CD4-positive, alpha-beta memory T cell (primary cell): ENCODE data around the gene HDAC4. TPM values are rescaled to one million over a fixed set of nuclear protein-coding genes. Genes with fewer than 3 reads are reported as not detected.

ENCODE experiments used
- CTCF ChIA-PET: fragments of 350-600 bp; sonication (Branson Sonifier 250); formaldehyde crosslinking; loops from one replicate; lab custom pipeline; 2021; ENCODE audit warnings: inconsistent platforms; ENCODE audit not compliant: partially characterized antibody; lab: Charles Lee
- POLR2A ChIA-PET: fragments of 350-600 bp; sonication (Branson Sonifier 250); formaldehyde crosslinking; loops from one replicate; lab custom pipeline; 2021; ENCODE audit not compliant: partially characterized antibody; lab: Charles Lee
- DNase-seq, 5 donors: peaks; one replicate each; pipeline versions ENCODE4 v3.0.0 to v3.0.0-alpha.2; 2020 to 2022; ENCODE audit warnings: mixed read lengths in 1 of 5
- H3K27ac ChIP-seq: one replicate; pipeline ENCODE4 v1.7.0; 2013; ENCODE audit warnings: low read depth, low read length
- H3K27me3 ChIP-seq: 2 replicates; pipeline ENCODE4 v1.7.0; 2013; ENCODE audit warnings: mild to moderate bottlenecking, low read length, moderate library complexity; ENCODE audit not compliant: insufficient read depth
- H3K36me3 ChIP-seq: 2 replicates; pipeline ENCODE4 v1.7.0; 2013; ENCODE audit warnings: mild to moderate bottlenecking, low read length, moderate library complexity; ENCODE audit not compliant: insufficient read depth
- H3K4me1 ChIP-seq: 2 replicates; pipeline ENCODE4 v1.7.0; 2013; ENCODE audit warnings: mild to moderate bottlenecking, low read length, moderate library complexity; ENCODE audit not compliant: insufficient read depth
- H3K4me3 ChIP-seq, 2 donors: one replicate each; pipeline ENCODE4 v1.7.0; 2013; ENCODE audit warnings: low read length in 2 of 2, mild to moderate bottlenecking in 1 of 2
- H3K9me3 ChIP-seq, 2 donors: one replicate each; pipeline ENCODE4 v1.7.0; 2013; ENCODE audit warnings: low read length in 2 of 2, control low read depth in 1 of 2; ENCODE audit not compliant: control insufficient read depth in 1 of 2
- H3K27ac Mint-ChIP-seq, 7 donors: one replicate each; pipeline ENCODE4 v1.8.0; 2020 to 2021; ENCODE audit warnings: mixed read lengths in 7 of 7, mild to moderate bottlenecking in 6 of 7, inconsistent platforms in 3 of 7, moderate library complexity in 3 of 7
- H3K27me3 Mint-ChIP-seq, 2 donors: one replicate each; pipeline ENCODE4 v1.8.0; 2020 to 2021; ENCODE audit warnings: mixed read lengths in 2 of 2
- H3K36me3 Mint-ChIP-seq, 2 donors: one replicate each; pipeline ENCODE4 v1.8.0; 2020 to 2021; ENCODE audit warnings: mixed read lengths in 2 of 2, inconsistent platforms in 1 of 2, mild to moderate bottlenecking in 1 of 2
- H3K4me1 Mint-ChIP-seq, 4 donors: one replicate each; pipeline ENCODE4 v1.8.0; 2020 to 2021; ENCODE audit warnings: mixed read lengths in 4 of 4, mild to moderate bottlenecking in 1 of 4
- H3K4me3 Mint-ChIP-seq, 8 donors: one replicate each; pipeline ENCODE4 v1.8.0; 2020 to 2021; ENCODE audit warnings: mixed read lengths in 8 of 8, mild to moderate bottlenecking in 7 of 8, moderate library complexity in 6 of 8, inconsistent platforms in 3 of 8
- H3K9me3 Mint-ChIP-seq, 8 donors: one replicate each; pipeline ENCODE4 v1.8.0; 2020 to 2021; ENCODE audit warnings: mixed read lengths in 8 of 8, mild to moderate bottlenecking in 5 of 8, inconsistent platforms in 3 of 8, moderate library complexity in 1 of 8
- intact Hi-C: fragments of 100-400 bp; cut with micrococcal nuclease; formaldehyde crosslinking; loops from one replicate; pipeline ENCODE4 v1.15.1; 2023
- polyA plus RNA-seq, 2 donors: library from polyadenylated mRNA; unstranded; fragments of 300-500 nt; fragmentation: Illumina TruSeq; gene quantifications; one replicate each; pipeline ENCODE4 v1.2.3, GENCODE V29; 2021
- total RNA-seq, 2 experiments: library from RNA; stranded (reverse); gene quantifications; one replicate each; pipeline ENCODE4 v1.2.3, GENCODE V29; 2021

HDAC4 gene
- total and polyA plus RNA-seq, 4 experiments from 2014 or later = 1.4 to 59.7 (median 30.4) TPM

GRCh38 chr2:239312081-239312511 is 88.7 kb downstream of the HDAC4 start:
- peaks cover 3 to 15% of the 10 kb centered on the region in 2 donors for H3K36me3 Mint-ChIP-seq
- intact Hi-C loops = no loop called here
- no peaks in the 10 kb centered on the region for H3K36me3 ChIP-seq
- no peaks in the 10 kb centered on the region for H3K9me3 ChIP-seq
- no peak overlapping the region for H3K4me3 ChIP-seq
- H3K27ac Mint-ChIP-seq = no peak overlapping the region
- no peak for DNase-seq
- CTCF ChIA-PET = no interaction called here
- no peak overlapping the region for H3K27ac ChIP-seq
- no peaks in the 10 kb centered on the region for H3K27me3 ChIP-seq
- no peaks in the 10 kb centered on the region for H3K4me1 ChIP-seq
- H3K4me3 Mint-ChIP-seq = no peak overlapping the region
- peaks cover 12 to 45% (median 17%) of the 10 kb centered on the region in 4 donors for H3K4me1 Mint-ChIP-seq
- H3K9me3 Mint-ChIP-seq = peaks cover 0 to 1% (median 0%) of the 10 kb centered on the region in 8 donors
- H3K27me3 Mint-ChIP-seq = no peaks in the 10 kb centered on the region
- POLR2A ChIA-PET = no interaction called here

DNA sequence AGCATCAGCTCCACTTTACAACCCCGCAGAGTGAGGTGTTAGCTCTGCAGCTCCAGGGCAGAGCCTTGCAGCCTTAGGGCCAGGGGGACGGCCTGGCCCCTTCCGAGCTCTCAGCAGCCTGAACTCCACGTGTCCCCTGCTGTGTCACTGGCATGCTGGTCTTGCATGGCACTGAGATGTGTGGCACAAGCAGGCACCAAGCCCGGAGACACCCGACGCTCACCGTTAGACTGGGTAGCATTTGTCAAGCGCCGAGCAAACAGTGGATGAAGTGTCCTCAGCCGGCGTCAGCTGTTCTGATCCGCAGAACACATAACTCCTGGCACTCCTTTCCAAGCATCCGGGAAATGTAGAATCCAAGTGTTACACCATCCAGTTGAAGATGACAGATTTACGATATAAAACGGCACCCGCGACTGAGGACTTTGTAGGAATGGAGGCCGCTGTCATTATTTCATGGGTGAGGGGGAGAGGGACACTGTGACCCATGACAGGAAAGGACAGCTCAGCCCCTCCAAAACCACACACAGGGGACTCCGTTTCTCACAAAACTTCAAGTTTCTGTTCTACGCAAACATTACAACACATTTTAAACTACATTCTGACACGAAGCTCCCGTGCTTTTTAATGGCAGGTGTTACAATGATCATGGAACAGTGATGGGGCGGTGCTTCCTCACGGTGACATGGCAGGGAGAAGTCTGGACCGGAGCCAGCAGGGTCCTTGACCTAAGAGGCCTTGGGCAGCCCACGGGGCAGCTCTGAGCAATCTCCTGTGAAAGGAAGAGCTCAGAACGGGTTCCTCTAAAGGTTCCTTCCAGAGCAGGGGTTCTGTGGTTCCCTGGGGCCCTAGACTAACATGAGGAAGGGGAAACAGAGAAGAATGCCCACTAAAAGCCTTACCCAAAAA is 89.4 kb downstream of the HDAC4 start:
- DNase-seq = no peak
- H3K4me1 Mint-ChIP-seq = peaks cover 12 to 39% (median 16%) of the 10 kb centered on the region in 4 donors
- Histone ChIP-seq H3K4me1 (no peaks in the 10 kb centered on the region), H3K9me3 (no peaks in the 10 kb centered on the region), H3K4me3 (no peak overlapping the region), H3K36me3 (no peaks in the 10 kb centered on the region), H3K27me3 (no peaks in the 10 kb centered on the region), H3K27ac (no peak overlapping the region)
- peaks cover 0 to 1% (median 0%) of the 10 kb centered on the region in 8 donors for H3K9me3 Mint-ChIP-seq
- no peak overlapping the region for H3K4me3 Mint-ChIP-seq
- no peaks in the 10 kb centered on the region for H3K27me3 Mint-ChIP-seq
- POLR2A ChIA-PET = interaction anchor here (1.5 kb wide), 1 partner anchor 14 kb away, joined by 4 read pairs; no protein-coding TSS in a partner anchor
- peaks cover 3 to 15% of the 10 kb centered on the region in 2 donors for H3K36me3 Mint-ChIP-seq
- intact Hi-C loops = no loop called here
- CTCF ChIA-PET = no interaction called here
- peak overlapping the region in 1 of 7 donors; percentile 66 for H3K27ac Mint-ChIP-seq

GRCh38 chr2:239310401-239311061 is 90.3 kb downstream of the HDAC4 start:
- Mint-ChIP-seq H3K36me3 (peaks cover 3 to 15% of the 10 kb centered on the region in 2 donors), H3K4me1 (peaks cover 7 to 41% (median 16%) of the 10 kb centered on the region in 4 donors), H3K27ac (no peak overlapping the region), H3K9me3 (peaks cover 0 to 1% (median 0%) of the 10 kb centered on the region in 8 donors), H3K4me3 (no peak overlapping the region), H3K27me3 (no peaks in the 10 kb centered on the region)
- ChIA-PET POLR2A (interaction anchor here (1.5 kb wide), 1 partner anchor 13 kb away, joined by 4 read pairs; no protein-coding TSS in a partner anchor), CTCF (interaction anchor here (0.5 kb wide), 1 partner anchor 88 kb away, joined by 3 read pairs; no protein-coding TSS in a partner anchor)
- H3K9me3 ChIP-seq = no peaks in the 10 kb centered on the region
- intact Hi-C loops = no loop called here
- H3K4me1 ChIP-seq = no peaks in the 10 kb centered on the region
- no peak overlapping the region for H3K27ac ChIP-seq
- no peak for DNase-seq
- H3K27me3 ChIP-seq = no peaks in the 10 kb centered on the region
- no peaks in the 10 kb centered on the region for H3K36me3 ChIP-seq
- H3K4me3 ChIP-seq = no peak overlapping the region

- Mint-ChIP-seq H3K4me3 (no peak overlapping the region), H3K9me3 (peaks cover 0 to 1% (median 0%) of the 10 kb centered on the region in 8 donors), H3K4me1 (peaks cover 2 to 37% (median 9%) of the 10 kb centered on the region in 4 donors), H3K36me3 (peaks cover 2 to 15% of the 10 kb centered on the region in 2 donors), H3K27me3 (no peaks in the 10 kb centered on the region), H3K27ac (peak overlapping the region in 1 of 7 donors; percentile 41)
- Histone ChIP-seq H3K27ac (no peak overlapping the region), H3K27me3 (no peaks in the 10 kb centered on the region), H3K36me3 (no peaks in the 10 kb centered on the region), H3K4me3 (no peak overlapping the region), H3K9me3 (no peaks in the 10 kb centered on the region), H3K4me1 (peaks cover 3% of the 10 kb centered on the region)
- ChIA-PET POLR2A (interaction anchor here (1.5 kb wide), 1 partner anchor 12 kb away, joined by 4 read pairs; no protein-coding TSS in a partner anchor), CTCF (interaction anchor here (0.5 kb wide), 1 partner anchor 88 kb away, joined by 3 read pairs; no protein-coding TSS in a partner anchor)
- DNase-seq = no peak
- intact Hi-C loops = no loop called here
Measured at GRCh38 chr2:239309398-239310245, 91.2 kb downstream of the HDAC4 start.

GRCh38 chr2:239308661-239309397 is 92.0 kb downstream of the HDAC4 start:
- Mint-ChIP-seq H3K4me3 (peak overlapping the region in 1 of 8 donors; percentile 31), H3K27ac (no peak overlapping the region)

GRCh38 chr2:239307921-239308613 is 92.8 kb downstream of the HDAC4 start:
- Histone ChIP-seq H3K36me3 (no peaks in the 10 kb centered on the region), H3K27ac (no peak overlapping the region), H3K4me1 (peaks cover 13% of the 10 kb centered on the region), H3K27me3 (no peaks in the 10 kb centered on the region), H3K4me3 (no peak overlapping the region), H3K9me3 (no peaks in the 10 kb centered on the region)
- CTCF ChIA-PET = interaction anchor here (1.0 kb wide), 3 partner anchors 10 to 41 kb away, joined by 3 to 4 read pairs (median 3); no protein-coding TSS in a partner anchor
- no peaks in the 10 kb centered on the region for H3K27me3 Mint-ChIP-seq
- H3K9me3 Mint-ChIP-seq = no peaks in the 10 kb centered on the region
- no peak overlapping the region for H3K4me3 Mint-ChIP-seq
- peaks cover 2 to 8% of the 10 kb centered on the region in 2 donors for H3K36me3 Mint-ChIP-seq
- peak overlapping the region in 1 of 7 donors; percentile 81 for H3K27ac Mint-ChIP-seq
- H3K4me1 Mint-ChIP-seq = peaks cover 3 to 45% (median 15%) of the 10 kb centered on the region in 4 donors
- intact Hi-C loops = no loop called here
- POLR2A ChIA-PET = no interaction called here
- DNase-seq = no peak

More at GRCh38 chr2:239308661-239309397, 92.0 kb downstream of the HDAC4 start:
- intact Hi-C loops = no loop called here
- Mint-ChIP-seq H3K27me3 (no peaks in the 10 kb centered on the region), H3K4me1 (peaks cover 3 to 37% (median 11%) of the 10 kb centered on the region in 4 donors), H3K9me3 (no peaks in the 10 kb centered on the region), H3K36me3 (peaks cover 2 to 8% of the 10 kb centered on the region in 2 donors)
- Histone ChIP-seq H3K4me1 (peaks cover 10% of the 10 kb centered on the region), H3K27me3 (no peaks in the 10 kb centered on the region), H3K9me3 (no peaks in the 10 kb centered on the region), H3K36me3 (no peaks in the 10 kb centered on the region), H3K27ac (no peak overlapping the region), H3K4me3 (no peak overlapping the region)
- POLR2A ChIA-PET = no interaction called here
- CTCF ChIA-PET = interaction anchor here (1.0 kb wide), 3 partner anchors 10 to 42 kb away, joined by 3 to 4 read pairs (median 3); no protein-coding TSS in a partner anchor
- no peak for DNase-seq
